Measurements from ENCODE around the gene AKAP6.

- TF ChIP-seq, protein P1, sequence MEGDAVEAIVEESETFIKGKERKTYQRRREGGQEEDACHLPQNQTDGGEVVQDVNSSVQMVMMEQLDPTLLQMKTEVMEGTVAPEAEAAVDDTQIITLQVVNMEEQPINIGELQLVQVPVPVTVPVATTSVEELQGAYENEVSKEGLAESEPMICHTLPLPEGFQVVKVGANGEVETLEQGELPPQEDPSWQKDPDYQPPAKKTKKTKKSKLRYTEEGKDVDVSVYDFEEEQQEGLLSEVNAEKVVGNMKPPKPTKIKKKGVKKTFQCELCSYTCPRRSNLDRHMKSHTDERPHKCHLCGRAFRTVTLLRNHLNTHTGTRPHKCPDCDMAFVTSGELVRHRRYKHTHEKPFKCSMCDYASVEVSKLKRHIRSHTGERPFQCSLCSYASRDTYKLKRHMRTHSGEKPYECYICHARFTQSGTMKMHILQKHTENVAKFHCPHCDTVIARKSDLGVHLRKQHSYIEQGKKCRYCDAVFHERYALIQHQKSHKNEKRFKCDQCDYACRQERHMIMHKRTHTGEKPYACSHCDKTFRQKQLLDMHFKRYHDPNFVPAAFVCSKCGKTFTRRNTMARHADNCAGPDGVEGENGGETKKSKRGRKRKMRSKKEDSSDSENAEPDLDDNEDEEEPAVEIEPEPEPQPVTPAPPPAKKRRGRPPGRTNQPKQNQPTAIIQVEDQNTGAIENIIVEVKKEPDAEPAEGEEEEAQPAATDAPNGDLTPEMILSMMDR (IDR thresholded peaks at IDR 0.05), result no peak
- TF ChIP-seq POLR2A (IDR thresholded peaks at IDR 0.05), result no peak
Observed at GRCh38 chr14:32814721-32815120, 485.6 kb downstream of the AKAP6 start.
